HG03457 (cell line): ENCODE measurements around the gene RPS21.

Source experiments
- ATAC-seq: cut with Tn5 transposase; IDR thresholded peaks from one replicate; pipeline ENCODE4 v1.9.1; 2021; ENCODE audit warnings: moderate number of reproducible peaks; ENCODE audit not compliant: unreplicated experiment

Gene RPS21

DNA sequence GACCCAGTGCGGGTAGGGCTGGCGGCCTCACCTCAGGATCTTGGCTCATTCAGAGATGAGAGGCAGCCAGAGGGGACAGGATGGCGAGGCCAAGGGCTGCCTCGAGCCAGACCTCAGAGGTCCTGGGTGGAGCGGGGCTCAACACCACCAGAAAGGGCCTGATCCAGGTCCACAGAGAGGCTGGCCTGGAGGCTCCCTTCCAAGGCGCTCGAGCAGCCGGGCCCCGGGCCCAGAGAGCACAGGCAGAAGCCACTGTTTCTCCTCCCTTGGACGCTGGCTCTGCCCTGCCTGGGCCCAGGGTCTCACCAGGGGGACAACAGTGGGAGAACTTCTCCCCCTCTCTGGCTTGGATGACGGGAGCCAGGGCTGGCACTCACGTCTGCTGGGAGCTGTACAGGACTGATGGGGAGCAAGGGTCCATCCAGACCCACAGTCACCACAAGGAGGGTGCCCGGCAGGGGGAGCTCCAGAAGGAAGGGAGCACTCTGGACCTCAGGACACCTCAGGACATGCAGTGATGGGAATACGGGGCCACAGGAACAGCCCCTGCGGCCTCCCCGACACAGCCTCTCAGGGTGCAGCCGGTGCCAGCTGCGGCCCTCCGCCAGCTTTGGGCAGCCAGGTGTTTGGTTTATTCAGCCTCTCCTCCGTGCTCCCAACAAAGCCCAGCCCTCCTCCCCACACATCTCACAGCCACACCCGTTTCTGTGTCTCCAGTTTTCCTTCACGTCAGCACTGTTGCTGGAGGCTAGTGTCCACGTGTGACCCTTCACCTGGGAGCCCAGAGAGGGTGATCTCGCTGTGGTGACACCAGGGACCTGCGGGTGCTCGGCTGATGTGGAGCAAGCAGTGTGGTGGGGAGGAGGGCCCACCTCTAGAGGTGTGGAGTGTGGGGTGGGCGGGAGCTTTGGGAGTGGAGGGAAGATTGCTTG, 8.7 kb downstream of the RPS21 start:
- no peak for ATAC-seq

- no peak for ATAC-seq
Measured at GRCh38 chr20:62396367-62397239, 9.7 kb downstream of the RPS21 start.

DNA sequence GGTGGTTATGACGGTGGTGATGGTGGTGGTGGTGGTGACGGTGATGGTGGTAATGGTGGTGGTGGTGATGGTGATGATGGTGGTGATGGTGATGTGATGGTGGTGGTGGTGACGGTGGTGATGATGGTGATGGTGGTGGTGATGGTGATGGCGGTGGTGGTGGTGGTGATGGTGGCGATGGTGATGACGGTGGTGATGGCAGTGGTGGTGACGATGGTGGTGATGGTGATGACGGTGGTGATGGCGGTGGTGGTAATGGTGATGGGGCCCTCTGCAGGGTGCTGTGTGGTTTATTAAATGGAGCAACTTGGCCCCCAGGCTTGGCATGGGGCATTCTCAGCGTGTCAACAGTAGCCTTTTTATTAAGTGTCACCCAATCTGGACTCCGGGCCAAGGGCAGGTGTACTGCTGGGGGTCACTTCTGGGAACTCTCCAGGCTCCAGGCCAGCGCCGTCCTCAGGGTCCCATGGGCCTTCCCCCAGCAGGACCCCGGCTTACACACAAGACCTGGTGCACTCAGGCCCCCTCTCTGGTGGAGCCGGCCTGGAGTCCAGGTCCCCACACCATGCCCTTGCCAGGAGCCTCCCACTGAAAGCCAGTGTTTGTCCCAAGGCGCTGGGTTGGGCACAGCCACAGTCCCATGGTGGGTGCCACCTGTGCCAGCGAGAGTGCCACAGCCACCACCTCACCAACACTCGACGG, 11.4 kb downstream of the RPS21 start:
- ATAC-seq = no peak

DNA sequence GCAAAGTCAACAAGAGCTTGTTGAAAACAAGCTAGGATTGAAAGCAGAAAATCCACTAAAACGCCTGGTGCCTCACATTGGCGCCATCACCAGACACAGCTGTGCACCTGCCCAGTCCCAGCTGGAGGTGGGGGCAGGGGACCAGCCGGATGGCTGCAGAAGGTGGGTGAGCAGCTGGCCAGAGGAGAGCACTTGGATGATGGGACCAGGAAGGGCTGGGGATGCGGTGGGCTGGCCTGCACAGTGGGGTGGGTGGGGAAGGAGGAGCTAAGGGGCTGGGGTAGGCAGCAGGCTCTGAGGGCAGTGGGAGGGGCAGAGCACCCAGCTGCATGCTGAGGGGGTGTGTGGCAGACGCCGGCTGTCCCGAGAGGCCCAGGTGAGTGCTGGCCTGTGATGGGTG, 13.1 kb downstream of the RPS21 start:
- ATAC-seq = no peak

DNA sequence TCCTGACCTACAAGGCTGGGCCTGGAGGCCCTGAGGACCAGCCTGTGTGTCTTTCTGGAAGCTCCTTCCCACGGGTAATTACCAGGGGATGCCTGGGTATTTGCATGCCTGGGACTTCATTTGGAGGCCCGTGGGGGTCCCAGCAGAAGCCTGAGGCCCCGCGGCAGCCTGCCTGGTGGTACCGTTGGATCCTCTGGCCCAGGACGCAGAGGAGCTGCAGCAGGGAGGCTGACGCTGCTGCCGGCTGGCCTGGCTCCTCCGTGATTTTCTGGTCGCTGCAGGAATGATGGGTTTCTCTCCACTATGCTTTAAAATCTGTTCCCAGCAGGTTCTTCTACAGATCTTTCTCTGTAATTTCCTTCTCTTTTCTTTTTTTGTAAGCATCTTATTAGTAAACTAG, 13.6 kb downstream of the RPS21 start:
- ATAC-seq = no peak

DNA sequence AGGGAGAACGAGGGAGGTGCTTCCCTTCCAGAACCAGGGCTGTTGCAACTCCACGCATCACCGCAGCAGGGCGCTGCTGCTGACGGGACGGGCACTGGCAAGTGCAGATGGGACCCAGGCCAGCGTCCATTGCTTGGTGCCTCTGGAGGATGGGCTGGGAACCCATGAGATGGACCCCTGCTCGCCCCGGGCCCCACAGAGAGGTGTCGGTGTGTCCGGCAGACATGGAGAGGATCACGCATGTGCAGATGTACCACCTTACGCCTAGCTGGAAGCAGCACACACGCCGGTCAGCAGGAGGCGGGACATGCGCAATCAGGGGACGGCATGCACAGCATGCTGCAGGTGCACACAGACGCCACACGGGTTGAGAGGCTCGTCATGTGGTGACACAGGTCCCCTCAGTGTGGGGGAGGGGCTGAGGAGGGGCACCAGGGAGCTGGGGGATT, 14.5 kb downstream of the RPS21 start:
- no peak for ATAC-seq

DNA sequence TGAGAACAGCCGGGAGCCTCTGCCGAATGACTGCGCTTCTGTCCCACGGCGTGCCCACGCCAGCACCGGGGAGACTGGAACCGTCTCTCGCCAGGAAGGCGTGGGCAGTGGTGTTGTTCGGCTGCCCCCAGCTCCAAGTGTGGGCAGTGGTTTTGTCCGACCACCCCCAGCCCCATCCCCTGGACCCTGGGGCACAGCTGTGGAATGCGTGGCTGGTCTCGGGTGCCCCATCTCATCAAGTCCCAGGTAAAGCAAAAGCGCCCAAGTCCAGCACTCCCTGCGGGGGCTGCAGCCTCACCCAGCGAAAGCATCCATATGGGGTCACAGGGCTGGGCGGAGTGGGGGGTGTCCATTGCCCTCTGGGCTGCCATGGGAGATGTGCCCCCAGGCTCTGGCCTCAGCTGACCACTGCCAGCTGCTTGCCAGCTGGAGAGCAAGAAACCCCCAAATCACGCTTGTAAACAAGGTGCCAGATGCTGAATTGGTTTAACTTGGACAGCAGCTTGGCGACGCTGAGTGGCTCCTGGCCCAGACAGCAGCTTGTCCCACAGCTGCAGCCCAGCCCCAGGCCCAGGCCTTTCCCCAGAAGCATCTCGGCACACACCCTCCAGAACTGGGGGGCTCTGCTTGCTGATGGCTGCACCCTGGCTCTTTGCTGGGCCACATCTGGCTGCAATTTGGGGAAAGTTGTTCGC, 15.7 kb downstream of the RPS21 start:
- no peak for ATAC-seq

- no peak for ATAC-seq
Measured at GRCh38 chr20:62403331-62403730, 16.4 kb downstream of the RPS21 start.

DNA sequence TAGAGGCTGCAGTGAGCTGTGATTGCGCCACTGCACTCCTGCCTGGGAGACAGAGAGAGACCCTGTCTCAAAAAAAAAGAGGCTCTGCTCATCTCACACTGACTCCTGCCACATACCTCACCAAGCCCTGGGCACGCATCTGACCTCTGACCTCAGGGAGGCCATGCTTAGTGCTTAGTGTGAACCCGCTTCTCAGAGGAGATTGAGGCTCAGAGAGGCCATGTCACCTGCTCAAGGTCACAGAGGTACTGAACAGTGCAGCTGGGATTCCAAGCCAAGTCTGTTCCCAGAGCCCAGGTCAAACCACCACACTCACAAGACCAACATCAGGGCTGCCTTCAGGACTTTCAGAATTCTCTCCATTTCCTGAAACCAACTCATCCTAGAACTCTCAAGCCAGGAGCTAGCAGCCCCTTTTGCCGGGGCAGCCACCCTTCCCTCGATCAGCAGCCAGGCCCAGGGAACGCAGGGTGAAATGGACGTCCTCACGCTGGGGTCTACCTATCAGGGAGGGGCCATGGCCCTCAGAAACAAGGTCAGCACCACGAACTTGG, 17.3 kb downstream of the RPS21 start:
- no peak for ATAC-seq

DNA sequence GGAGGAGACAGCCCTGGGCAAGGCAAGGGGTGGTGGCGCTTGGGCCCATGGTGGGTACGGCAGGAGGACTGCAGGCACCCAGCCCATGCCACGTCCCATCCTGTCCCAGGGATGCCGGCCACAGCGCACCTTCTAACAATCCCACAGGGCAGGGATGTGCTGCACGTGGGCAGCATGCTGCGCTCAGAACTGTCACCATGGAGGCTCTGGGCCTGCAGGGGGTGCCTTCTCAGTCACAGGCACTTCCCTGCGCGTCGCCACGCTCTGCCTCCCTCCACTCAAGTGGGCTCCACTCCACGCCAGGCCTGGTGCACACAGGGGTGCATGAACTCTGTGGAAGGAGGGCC, 17.8 kb downstream of the RPS21 start:
- ATAC-seq = no peak

DNA sequence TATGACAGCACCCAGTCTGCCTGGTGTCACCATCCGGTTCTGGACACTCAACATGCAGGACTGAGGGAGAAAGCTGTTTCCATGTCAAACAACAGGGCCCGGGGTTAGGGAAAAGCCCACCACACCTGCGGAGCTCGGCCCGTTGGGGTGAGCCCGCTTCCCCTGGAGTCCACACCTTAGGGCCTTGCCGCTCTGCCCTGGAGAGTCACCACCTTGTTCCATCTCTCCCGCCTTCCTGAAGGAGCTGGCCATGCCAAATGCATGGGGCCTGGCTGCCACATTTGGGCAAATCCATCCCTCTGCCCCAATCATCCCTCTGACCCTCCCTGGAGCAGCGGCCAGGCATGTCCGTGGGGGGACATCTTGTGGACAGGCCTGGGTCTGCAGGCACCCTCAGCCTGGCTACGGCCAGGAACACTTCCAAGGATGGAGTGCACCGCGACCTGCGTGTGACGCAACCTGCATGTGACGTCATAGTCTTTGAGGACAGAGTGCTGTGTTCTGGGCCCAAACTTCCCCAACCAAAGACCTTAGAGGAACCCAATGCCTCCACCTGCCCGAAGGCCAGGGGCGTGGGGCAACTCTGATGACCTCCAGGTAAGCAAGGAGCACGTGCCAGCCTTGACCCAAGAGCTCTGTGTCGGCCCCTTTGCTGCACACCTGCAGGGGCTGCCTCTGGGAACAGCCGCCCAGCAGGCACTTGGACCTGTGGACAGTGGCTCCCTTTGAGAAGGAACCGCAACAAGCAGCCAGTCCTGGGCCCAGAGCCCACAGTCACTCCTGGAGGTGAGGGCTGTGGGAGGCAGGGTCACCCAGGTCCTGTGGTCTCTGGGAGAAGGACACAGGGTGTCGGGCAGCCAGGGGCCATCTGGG, 18.4 kb downstream of the RPS21 start:
- ATAC-seq = no peak

- ATAC-seq = no peak
Measured at GRCh38 chr20:62405981-62406513, 19.1 kb downstream of the RPS21 start.

- no peak for ATAC-seq
Measured at GRCh38 chr20:62406635-62407176, 19.8 kb downstream of the RPS21 start.

GRCh38 chr20:62407221-62407992, 20.5 kb downstream of the RPS21 start, which contains the start of gene CABLES2:
TSS of gene CABLES2 (minus strand) at chr20:62407285. CDS start at chr20:62407276, 9 bp downstream.
- peak; percentile 81 for ATAC-seq

GRCh38 chr20:62408055-62408454, 21.2 kb downstream of the RPS21 start:
- ATAC-seq = no peak

GRCh38 chr20:62408640-62409039, 21.7 kb downstream of the RPS21 start:
- ATAC-seq = no peak

DNA sequence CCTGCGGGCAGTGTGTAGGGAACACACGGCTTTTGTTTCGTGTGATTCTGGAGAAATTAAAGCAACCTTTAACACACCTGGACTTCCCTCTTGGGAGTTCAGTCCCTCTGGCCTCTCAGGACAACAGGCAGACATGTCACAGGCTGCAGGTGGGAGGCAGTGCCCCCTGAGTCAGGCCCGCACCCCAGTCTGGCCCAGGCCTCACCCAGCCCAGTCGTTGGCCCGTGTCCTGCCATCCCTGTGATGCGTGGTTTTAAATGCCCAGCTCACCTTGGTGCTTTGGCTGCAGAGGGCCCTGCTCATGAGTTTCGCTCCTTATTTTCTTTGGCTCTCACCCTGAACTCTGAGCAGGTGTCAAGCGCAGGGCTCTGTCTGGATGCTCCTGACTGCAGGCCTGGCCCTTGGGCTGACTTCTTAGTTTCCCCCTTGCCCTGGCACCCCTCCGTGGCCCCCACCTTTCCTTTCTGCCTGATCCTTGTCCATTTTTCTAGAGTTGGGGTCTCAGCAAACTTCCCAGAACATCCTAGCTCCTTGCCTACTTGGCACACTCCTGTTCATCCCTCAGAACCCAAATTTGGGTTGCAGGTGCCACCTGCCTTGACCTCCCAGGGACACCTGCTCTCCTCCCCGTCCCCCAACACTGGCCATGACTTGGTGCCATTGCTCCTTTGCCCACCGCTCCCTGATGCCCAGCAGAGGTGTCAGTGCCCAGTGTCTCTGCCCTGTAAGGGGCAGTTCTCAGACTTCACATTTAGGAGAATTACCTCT, 22.4 kb downstream of the RPS21 start:
- no peak for ATAC-seq
